ENCODE measurements around the gene VARS1.

DNA sequence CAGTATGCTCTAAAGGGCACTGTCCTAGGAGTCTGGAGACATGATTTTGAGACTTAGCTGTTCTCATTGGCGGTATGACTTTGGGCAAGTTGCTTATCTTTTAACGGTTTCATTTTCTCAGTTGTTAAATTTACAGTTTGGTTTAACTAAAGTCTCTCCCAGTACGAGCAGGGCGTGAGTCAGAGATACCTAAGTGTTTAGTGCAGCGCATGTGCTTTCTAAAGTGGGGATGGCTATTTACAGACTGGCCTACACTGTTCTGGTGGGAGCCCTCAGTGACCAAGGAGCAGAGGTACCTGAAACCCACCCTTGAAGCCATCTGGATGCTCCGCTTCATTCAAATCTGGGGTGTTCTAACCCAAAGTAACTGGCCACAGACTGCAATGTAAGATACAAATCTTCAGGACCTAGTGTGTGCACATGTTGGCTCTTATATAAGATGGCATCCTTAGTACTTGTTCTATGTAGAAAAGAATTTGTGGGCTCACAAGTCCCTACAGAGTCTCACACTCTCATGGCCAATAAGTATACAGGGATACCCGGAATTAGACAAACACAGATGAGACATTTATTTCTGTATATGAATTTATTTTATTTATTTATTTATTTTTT lies 45.0 kb downstream of the VARS1 start:
- TF ChIP-seq POLR2A (IDR thresholded peaks at IDR 0.05) = no peak
- TF ChIP-seq CTCF (IDR thresholded peaks at IDR 0.05 in 8 of 11, conservative IDR thresholded peaks at IDR 0.05 in 3 of 11) = no peak
